Ovary (tissue), 3 donors: Measurements from ENCODE around the gene NSRP1.
"Not testable (repeated sequence)": the region's sequence is repeated elsewhere in the genome, so short reads cannot be mapped to it uniquely, and the experiment has no call there.

Source experiments
- CTCF ChIP-seq, 3 donors: fragments of 450-650 bp in 2 of 3; fragments of 200-600 bp in 1 of 3; IDR thresholded peaks; one replicate each; pipeline versions ENCODE4 v1.5.1 to v1.8.0; 2016 to 2022; ENCODE audit warnings: antibody characterized with exemption in 3 of 3, mild to moderate bottlenecking in 1 of 3
- EP300 ChIP-seq: sonication (generic); formaldehyde crosslinking; IDR thresholded peaks from one replicate; pipeline ENCODE4 v1.6.1; 2017; ENCODE audit warnings: antibody characterized with exemption
- POLR2A ChIP-seq: fragments of 450-650 bp; IDR thresholded peaks from one replicate; pipeline ENCODE4 v1.6.1; 2017; ENCODE audit warnings: antibody characterized with exemption, mild to moderate bottlenecking, moderate library complexity
- donor health status: DM: no; HTN: no; CAD: no.

GRCh38 chr17:30118635-30119034, 2.0 kb downstream of the NSRP1 start:
- TF ChIP-seq POLR2A; CTCF (IDR thresholded peaks at IDR 0.05); EP300: not testable (repeated sequence)
